H9 (cell line): Measurements from ENCODE around the gene CALML4. TPM values are rescaled to one million over a fixed set of nuclear protein-coding genes. Genes with fewer than 3 reads are reported as not detected.

Experiments used
- DNase-seq: peaks from one replicate; pipeline ENCODE4 v3.0.0-alpha.2; 2017
- H2AFZ ChIP-seq: one replicate; pipeline ENCODE4 v1.6.1; 2013; ENCODE audit warnings: mild to moderate bottlenecking, low read length, control low read depth, moderate library complexity
- H2AK5ac ChIP-seq: 2 replicates; pipeline ENCODE4 v1.6.1; 2013; ENCODE audit warnings: low read length, control low read depth, mixed read lengths; ENCODE audit not compliant: insufficient read length
- H2BK120ac ChIP-seq: one replicate; pipeline ENCODE4 v1.6.1; 2013; ENCODE audit warnings: low read depth, mild to moderate bottlenecking, low read length, control low read depth, inconsistent platforms; ENCODE audit not compliant: poor library complexity, severe bottlenecking
- H2BK12ac ChIP-seq: 2 replicates; pipeline ENCODE4 v1.6.1; 2013; ENCODE audit warnings: low read length, control low read depth, mixed read lengths, low read depth; ENCODE audit not compliant: insufficient read length
- H2BK15ac ChIP-seq: 2 replicates; pipeline ENCODE4 v1.6.1; 2013; ENCODE audit warnings: low read depth, low read length, control low read depth
- H2BK20ac ChIP-seq: one replicate; pipeline ENCODE4 v1.6.1; 2013; ENCODE audit warnings: low read depth, mild to moderate bottlenecking, low read length, control low read depth, inconsistent platforms; ENCODE audit not compliant: poor library complexity, severe bottlenecking
- H2BK5ac ChIP-seq: 2 replicates; pipeline ENCODE4 v1.6.1; 2013; ENCODE audit warnings: low read length, control low read depth, mixed read lengths; ENCODE audit not compliant: insufficient read length
- H3K14ac ChIP-seq: 2 replicates; pipeline ENCODE4 v1.6.1; 2013; ENCODE audit warnings: low read length, control low read depth; ENCODE audit not compliant: insufficient read depth
- H3K18ac ChIP-seq: 2 replicates; pipeline ENCODE4 v1.6.1; 2013; ENCODE audit warnings: low read depth, mild to moderate bottlenecking, mixed read lengths, low read length, control low read depth; ENCODE audit not compliant: insufficient read length
- H3K23ac ChIP-seq: 2 replicates; pipeline ENCODE4 v1.6.1; 2013; ENCODE audit warnings: low read length, control low read depth, mixed read lengths, low read depth; ENCODE audit not compliant: insufficient read length
- H3K23me2 ChIP-seq: 2 replicates; pipeline ENCODE4 v1.6.1; 2013; ENCODE audit warnings: low read depth, mild to moderate bottlenecking, mixed read lengths, low read length, control low read depth; ENCODE audit not compliant: insufficient read length, poor library complexity, severe bottlenecking
- H3K27ac ChIP-seq: 2 replicates; pipeline ENCODE4 v1.5.1; 2013; ENCODE audit warnings: low read length, control low read depth, mixed read lengths, low read depth; ENCODE audit not compliant: insufficient read length
- H3K27me3 ChIP-seq: 2 replicates; pipeline ENCODE4 v1.6.1; 2013; ENCODE audit warnings: low read length, control low read depth, inconsistent platforms; ENCODE audit not compliant: insufficient read depth
- H3K4ac ChIP-seq: 2 replicates; pipeline ENCODE4 v1.6.1; 2013; ENCODE audit warnings: low read depth, mild to moderate bottlenecking, control low read depth, inconsistent platforms, low read length, moderate library complexity
- H3K4me1 ChIP-seq: 2 replicates; pipeline ENCODE4 v1.6.1; 2013; ENCODE audit warnings: low read length, control low read depth, inconsistent platforms; ENCODE audit not compliant: insufficient read depth
- H3K4me2 ChIP-seq: 2 replicates; pipeline ENCODE4 v1.6.1; 2013; ENCODE audit warnings: low read length, control low read depth, mixed read lengths; ENCODE audit not compliant: insufficient read length, insufficient read depth
- H3K56ac ChIP-seq: 2 replicates; pipeline ENCODE4 v1.6.1; 2013; ENCODE audit warnings: low read depth, mild to moderate bottlenecking, mixed read lengths, low read length, control low read depth; ENCODE audit not compliant: insufficient read length
- H3K79me1 ChIP-seq: 2 replicates; pipeline ENCODE4 v1.6.1; 2013; ENCODE audit warnings: low read depth, mild to moderate bottlenecking, moderate library complexity, low read length, control low read depth, inconsistent platforms; ENCODE audit not compliant: insufficient read depth, poor library complexity, severe bottlenecking
- H3K79me2 ChIP-seq: 2 replicates; pipeline ENCODE4 v1.6.1; 2013; ENCODE audit warnings: low read length, control low read depth, inconsistent platforms; ENCODE audit not compliant: insufficient read depth
- H3K9ac ChIP-seq: 2 replicates; pipeline ENCODE4 v1.6.1; 2013; ENCODE audit warnings: low read length, control low read depth, mixed read lengths; ENCODE audit not compliant: insufficient read length; ENCODE audit errors: extremely low read depth
- H3K9me3 ChIP-seq: one replicate; pipeline ENCODE4 v1.6.1; 2013; ENCODE audit warnings: low read depth, low read length, inconsistent platforms; ENCODE audit not compliant: control insufficient read depth
- H3T11ph ChIP-seq: one replicate; pipeline ENCODE4 v1.6.1; 2013; ENCODE audit warnings: mild to moderate bottlenecking, low read length, control low read depth, inconsistent platforms
- H4K20me1 ChIP-seq: one replicate; pipeline ENCODE4 v1.6.1; 2013; ENCODE audit not compliant: control insufficient read depth, insufficient read length, insufficient read depth
- H4K5ac ChIP-seq: 2 replicates; pipeline ENCODE4 v1.6.1; 2013; ENCODE audit warnings: low read depth, mild to moderate bottlenecking, mixed read lengths, low read length, control low read depth; ENCODE audit not compliant: insufficient read length
- H4K8ac ChIP-seq: replicated peaks from 2 replicates; pipeline ENCODE4 v1.6.1; 2013; ENCODE audit warnings: low read length, control low read depth, mixed read lengths, low read depth; ENCODE audit not compliant: insufficient read length
- H4K91ac ChIP-seq: 2 replicates; pipeline ENCODE4 v1.6.1; 2013; ENCODE audit warnings: low read depth, mild to moderate bottlenecking, moderate library complexity, mixed read lengths, low read length, control low read depth; ENCODE audit not compliant: insufficient read length
- H3K27ac Mint-ChIP-seq, 3 experiments: 2 replicates in 2 of 3; 3 replicates in 1 of 3; pipeline ENCODE4 v1.8.0; 2020 to 2021; ENCODE audit warnings: mixed read lengths in 3 of 3, mild to moderate bottlenecking in 1 of 3, moderate library complexity in 1 of 3
- H3K27me3 Mint-ChIP-seq: 2 replicates; pipeline ENCODE4 v1.8.0; 2021; ENCODE audit warnings: low read depth, mild to moderate bottlenecking, moderate library complexity, mixed read lengths
- H3K36me3 Mint-ChIP-seq, 3 experiments: 2 replicates in 2 of 3; 3 replicates in 1 of 3; pipeline ENCODE4 v1.8.0; 2020 to 2021; ENCODE audit warnings: low read depth in 3 of 3, mixed read lengths in 3 of 3; ENCODE audit not compliant: insufficient read depth in 1 of 3
- H3K4me1 Mint-ChIP-seq, 2 experiments: 2 replicates each; pipeline ENCODE4 v1.8.0; 2020; ENCODE audit warnings: mixed read lengths in 2 of 2
- H3K4me3 Mint-ChIP-seq, 2 experiments: 2 replicates in 1 of 2; 3 replicates in 1 of 2; pipeline ENCODE4 v1.8.0; 2020 to 2021; ENCODE audit warnings: mild to moderate bottlenecking in 2 of 2, mixed read lengths in 2 of 2, moderate library complexity in 1 of 2
- H3K9me3 Mint-ChIP-seq, 2 experiments: 2 replicates in 1 of 2; 3 replicates in 1 of 2; pipeline ENCODE4 v1.8.0; 2020; ENCODE audit warnings: mild to moderate bottlenecking in 2 of 2, mixed read lengths in 2 of 2, moderate library complexity in 1 of 2
- CTCF ChIP-seq: fragments of 200-600 bp; sonication (generic); conservative IDR thresholded peaks from 3 replicates; pipeline ENCODE4 v1.8.0; 2021; ENCODE audit warnings: antibody characterized with exemption, mild to moderate bottlenecking
- WGBS: extraction: QIAGEN DNeasy Blood & Tissue Kit; methylation state at CpG from one replicate; pipeline ENCODE4 v1.1.7; 2013; ENCODE audit warnings: missing lambda C conversion rate, low lambda C conversion rate, mixed read lengths; ENCODE audit not compliant: insufficient read length; ENCODE audit errors: extremely low coverage; 5-methylcytosine and 5-hydroxymethylcytosine counted together
- total RNA-seq: library from RNA; stranded (reverse); gene quantifications from 2 replicates; pipeline ENCODE4 v1.2.1, GENCODE V29; 2021

The CALML4 gene
- total RNA-seq, 1 experiment from 2014 or later = 11.8 TPM

GRCh38 chr15:68197661-68198437, 7.3 kb downstream of the CALML4 start:
- H3K27me3 ChIP-seq = no peaks in the 10 kb centered on the region
- H3K56ac ChIP-seq = no peak overlapping the region
- Mint-ChIP-seq H3K27me3 (no peaks in the 10 kb centered on the region; the same call in none of the 2 replicates), H3K36me3 (peaks cover 11 to 30% (median 12%) of the 10 kb centered on the region in 3 experiments; a peak in 6 of 7 replicates), H3K4me3 (no peak overlapping the region), H3K9me3 (no peaks in the 10 kb centered on the region), H3K4me1 (peaks cover 23 to 35% of the 10 kb centered on the region in 2 experiments), H3K27ac (no peak overlapping the region)
- no CpG with 5 or more reads among the region's 11 CpGs for WGBS
- no peak overlapping the region for H2BK20ac ChIP-seq
- no peak overlapping the region for H4K8ac ChIP-seq
- no peaks in the 10 kb centered on the region for H3K79me1 ChIP-seq
- H2BK15ac ChIP-seq = no peak overlapping the region
- no peak overlapping the region for H3T11ph ChIP-seq
- DNase-seq = no peak
- no peak overlapping the region for H3K4me2 ChIP-seq
- H2BK120ac ChIP-seq = no peak overlapping the region
- no peak overlapping the region for H3K18ac ChIP-seq
- H3K4ac ChIP-seq = no peak overlapping the region
- H2BK12ac ChIP-seq = no peak overlapping the region
- no peaks in the 10 kb centered on the region for H3K9me3 ChIP-seq
- H3K79me2 ChIP-seq = no peaks in the 10 kb centered on the region
- H3K27ac ChIP-seq = no peak overlapping the region
- no peak overlapping the region for H2BK5ac ChIP-seq
- H3K14ac ChIP-seq = no peak overlapping the region
- no peak overlapping the region for H2AFZ ChIP-seq
- H4K91ac ChIP-seq = no peak overlapping the region
- no peak overlapping the region for H2AK5ac ChIP-seq
- H3K23me2 ChIP-seq = no peaks in the 10 kb centered on the region
- no peak overlapping the region for H3K23ac ChIP-seq
- no peaks in the 10 kb centered on the region; the same call in 1 of the 2 replicates for H3K4me1 ChIP-seq
- no peak overlapping the region for H3K9ac ChIP-seq
- H4K5ac ChIP-seq = no peak overlapping the region
- no peaks in the 10 kb centered on the region for H4K20me1 ChIP-seq
- TF ChIP-seq CTCF = no peak
